ENCODE measurements around the gene BHLHE41. TPM values are rescaled to one million over a fixed set of nuclear protein-coding genes. Genes with fewer than 3 reads are reported as not detected.

Gene BHLHE41
- total RNA-seq, 2 experiments from 2014 or later, result 0.36 TPM; not detected in 1

GRCh38 chr12:26116829-26117715 is 7.8 kb downstream of the BHLHE41 start:
- POLR2A ChIA-PET, result no interaction called here
- DNase-seq, result no peak
- Mint-ChIP-seq H3K27ac (no peak overlapping the region), H3K4me3 (no peak overlapping the region), H3K36me3 (no peaks in the 10 kb centered on the region), H3K27me3 (peaks cover 82% of the 10 kb centered on the region), H3K9me3 (no peaks in the 10 kb centered on the region), H3K4me1 (peaks cover 10% of the 10 kb centered on the region)
- ATAC-seq (ENCODE audit: low read depth), result no peak

- Mint-ChIP-seq H3K4me1 (peaks cover 5% of the 10 kb centered on the region), H3K36me3 (no peaks in the 10 kb centered on the region), H3K9me3 (no peaks in the 10 kb centered on the region), H3K4me3 (peak overlapping the region; percentile 68), H3K27me3 (peaks cover 81% of the 10 kb centered on the region), H3K27ac (no peak overlapping the region)
- DNase-seq (no peak), ATAC-seq (ENCODE audit: low read depth) (no peak)
- POLR2A ChIA-PET, result interaction anchor here (0.5 to 1.0 kb wide), 2 partner anchors 32 to 538 kb away, joined by 3 read pairs; no protein-coding TSS in a partner anchor
Observed at GRCh38 chr12:26114720-26115401, 10.0 kb downstream of the BHLHE41 start.

- peak; percentile 73 for DNase-seq
- Mint-ChIP-seq H3K36me3 (no peaks in the 10 kb centered on the region), H3K4me1 (peaks cover 5% of the 10 kb centered on the region), H3K27ac (no peak overlapping the region), H3K9me3 (no peaks in the 10 kb centered on the region), H3K4me3 (peak overlapping the region; percentile 69), H3K27me3 (peaks cover 77% of the 10 kb centered on the region)
- POLR2A ChIA-PET, result interaction anchor here (1.0 kb wide), 1 partner anchor 539 kb away, joined by 3 read pairs; no protein-coding TSS in a partner anchor
- peak; percentile 89 for ATAC-seq (ENCODE audit: low read depth)
Observed at GRCh38 chr12:26113853-26114719, 10.8 kb downstream of the BHLHE41 start.

GRCh38 chr12:26113181-26113654 is 11.6 kb downstream of the BHLHE41 start:
- ATAC-seq (ENCODE audit: low read depth), result no peak
- H3K9me3 Mint-ChIP-seq, result no peaks in the 10 kb centered on the region
- DNase-seq, result no peak
- H3K27ac Mint-ChIP-seq, result no peak overlapping the region
- POLR2A ChIA-PET, result no interaction called here
- no peaks in the 10 kb centered on the region for H3K36me3 Mint-ChIP-seq
- peak overlapping the region; percentile 69 for H3K4me3 Mint-ChIP-seq
- H3K4me1 Mint-ChIP-seq, result peaks cover 5% of the 10 kb centered on the region
- H3K27me3 Mint-ChIP-seq, result peaks cover 72% of the 10 kb centered on the region

- H3K27ac Mint-ChIP-seq, result no peak overlapping the region
- POLR2A ChIA-PET, result no interaction called here
- peaks cover 72% of the 10 kb centered on the region for H3K27me3 Mint-ChIP-seq
- no peak for ATAC-seq (ENCODE audit: low read depth)
- H3K4me1 Mint-ChIP-seq, result peaks cover 5% of the 10 kb centered on the region
- DNase-seq, result no peak
- H3K36me3 Mint-ChIP-seq, result no peaks in the 10 kb centered on the region
- H3K9me3 Mint-ChIP-seq, result no peaks in the 10 kb centered on the region
- no peak overlapping the region for H3K4me3 Mint-ChIP-seq
Observed at GRCh38 chr12:26112703-26113147, 12.1 kb downstream of the BHLHE41 start.

GRCh38 chr12:26112232-26112631 is 12.6 kb downstream of the BHLHE41 start:
- Mint-ChIP-seq H3K27ac (no peak overlapping the region), H3K27me3 (peaks cover 69% of the 10 kb centered on the region), H3K4me3 (no peak overlapping the region), H3K36me3 (no peaks in the 10 kb centered on the region), H3K9me3 (no peaks in the 10 kb centered on the region), H3K4me1 (peaks cover 5% of the 10 kb centered on the region)
- no peak for ATAC-seq (ENCODE audit: low read depth)
- POLR2A ChIA-PET, result no interaction called here
- no peak for DNase-seq

- DNase-seq, result no peak
- H3K4me3 Mint-ChIP-seq, result no peak overlapping the region
- H3K27ac Mint-ChIP-seq, result no peak overlapping the region
- no peaks in the 10 kb centered on the region for H3K9me3 Mint-ChIP-seq
- H3K4me1 Mint-ChIP-seq, result peaks cover 5% of the 10 kb centered on the region
- ATAC-seq (ENCODE audit: low read depth), result no peak
- POLR2A ChIA-PET, result no interaction called here
- no peaks in the 10 kb centered on the region for H3K36me3 Mint-ChIP-seq
- H3K27me3 Mint-ChIP-seq, result peaks cover 44% of the 10 kb centered on the region
Observed at GRCh38 chr12:26109343-26109881, 15.4 kb downstream of the BHLHE41 start.

- H3K36me3 Mint-ChIP-seq, result no peaks in the 10 kb centered on the region
- POLR2A ChIA-PET, result no interaction called here
- ATAC-seq (ENCODE audit: low read depth), result no peak
- DNase-seq, result no peak
- H3K9me3 Mint-ChIP-seq, result no peaks in the 10 kb centered on the region
- H3K27me3 Mint-ChIP-seq, result peaks cover 44% of the 10 kb centered on the region
- no peak overlapping the region for H3K27ac Mint-ChIP-seq
- no peak overlapping the region for H3K4me3 Mint-ChIP-seq
- H3K4me1 Mint-ChIP-seq, result peaks cover 5% of the 10 kb centered on the region
Observed at GRCh38 chr12:26108915-26109314, 15.9 kb downstream of the BHLHE41 start.

- no peak overlapping the region for H3K27ac Mint-ChIP-seq
- DNase-seq, result no peak
- no peaks in the 10 kb centered on the region for H3K36me3 Mint-ChIP-seq
- no peak for ATAC-seq (ENCODE audit: low read depth)
- H3K4me3 Mint-ChIP-seq, result no peak overlapping the region
- no peaks in the 10 kb centered on the region for H3K4me1 Mint-ChIP-seq
- POLR2A ChIA-PET, result no interaction called here
- H3K9me3 Mint-ChIP-seq, result no peaks in the 10 kb centered on the region
- peaks cover 30% of the 10 kb centered on the region for H3K27me3 Mint-ChIP-seq
Observed at GRCh38 chr12:26106347-26106746, 18.5 kb downstream of the BHLHE41 start.

GRCh38 chr12:26102953-26103352 is 21.9 kb downstream of the BHLHE41 start:
- POLR2A ChIA-PET, result no interaction called here

GRCh38 chr12:26101763-26102162 is 23.1 kb downstream of the BHLHE41 start:
- POLR2A ChIA-PET, result no interaction called here
- DNase-seq (no peak), ATAC-seq (ENCODE audit: low read depth) (no peak)
- no peak overlapping the region for H3K4me3 Mint-ChIP-seq
- H3K9me3 Mint-ChIP-seq, result no peaks in the 10 kb centered on the region
- H3K36me3 Mint-ChIP-seq, result no peaks in the 10 kb centered on the region
- peaks cover 16% of the 10 kb centered on the region for H3K27me3 Mint-ChIP-seq
- H3K4me1 Mint-ChIP-seq, result no peaks in the 10 kb centered on the region
- no peak overlapping the region for H3K27ac Mint-ChIP-seq

More at GRCh38 chr12:26102953-26103352, 21.9 kb downstream of the BHLHE41 start:
- H3K4me3 Mint-ChIP-seq, result no peak overlapping the region
- no peak overlapping the region for H3K27ac Mint-ChIP-seq
- ATAC-seq (ENCODE audit: low read depth), result no peak
- no peaks in the 10 kb centered on the region for H3K4me1 Mint-ChIP-seq
- H3K27me3 Mint-ChIP-seq, result peaks cover 19% of the 10 kb centered on the region
- DNase-seq, result no peak
- H3K36me3 Mint-ChIP-seq, result no peaks in the 10 kb centered on the region
- no peaks in the 10 kb centered on the region for H3K9me3 Mint-ChIP-seq

- peaks cover 16% of the 10 kb centered on the region for H3K27me3 Mint-ChIP-seq
- ATAC-seq (ENCODE audit: low read depth), result no peak
- H3K27ac Mint-ChIP-seq, result no peak overlapping the region
- no peak overlapping the region for H3K4me3 Mint-ChIP-seq
- POLR2A ChIA-PET, result no interaction called here
- no peak for DNase-seq
- H3K36me3 Mint-ChIP-seq, result no peaks in the 10 kb centered on the region
- H3K4me1 Mint-ChIP-seq, result no peaks in the 10 kb centered on the region
- H3K9me3 Mint-ChIP-seq, result no peaks in the 10 kb centered on the region
Observed at GRCh38 chr12:26101350-26101734, 23.5 kb downstream of the BHLHE41 start.
